ENCODE results near the gene BLCAP. TPM values are rescaled to one million over a fixed set of nuclear protein-coding genes. Genes with fewer than 3 reads are reported as not detected.

The BLCAP gene
- polyA plus RNA-seq, 10 donors, result 283 to 491 (median 416) TPM

DNA sequence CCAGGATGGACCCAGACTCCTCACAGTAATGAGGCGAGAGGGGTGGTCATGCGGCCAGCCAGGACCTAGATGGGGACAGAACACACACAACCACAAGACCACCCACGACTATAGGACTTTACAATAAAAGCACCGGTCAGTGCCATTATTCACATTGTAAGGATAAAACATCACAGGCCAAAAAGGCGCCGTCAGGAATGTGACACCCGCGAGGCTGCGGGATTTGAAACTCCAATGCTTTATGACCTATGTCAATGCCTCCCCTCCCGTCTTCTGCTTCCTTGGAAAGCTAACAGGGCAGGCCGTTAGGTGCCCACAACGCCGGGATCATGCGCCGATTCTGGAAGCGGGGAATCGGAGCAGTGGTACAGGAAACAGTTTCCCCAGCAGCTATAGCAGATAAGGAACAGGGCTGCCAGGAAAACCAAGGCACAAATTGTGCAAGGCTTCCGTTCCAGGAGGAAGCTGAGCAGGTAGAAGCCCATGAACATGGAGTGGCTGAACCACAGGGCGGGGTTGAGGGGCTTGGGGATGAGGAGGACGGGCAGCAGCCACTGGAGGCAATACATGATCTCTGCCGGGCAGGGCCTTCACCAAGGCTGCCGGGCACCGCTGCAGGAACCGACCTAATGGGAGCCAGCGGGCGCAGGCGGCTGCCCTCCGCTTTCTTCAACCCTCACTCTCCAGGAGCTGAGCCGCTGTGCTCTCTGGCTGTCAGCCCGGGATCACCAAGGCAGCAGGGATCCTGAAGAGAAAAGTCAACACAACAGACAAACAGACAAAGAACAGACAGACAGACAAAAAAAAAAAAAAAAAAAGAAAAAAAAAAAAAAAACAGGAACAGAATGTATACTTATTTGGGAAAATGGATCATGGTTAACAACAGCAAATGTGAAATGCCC lies 8.8 kb downstream of the BLCAP start:
- DNase-seq, result no peak

GRCh38 chr20:37518059-37518458 lies 9.6 kb downstream of the BLCAP start:
- DNase-seq, result no peak

DNA sequence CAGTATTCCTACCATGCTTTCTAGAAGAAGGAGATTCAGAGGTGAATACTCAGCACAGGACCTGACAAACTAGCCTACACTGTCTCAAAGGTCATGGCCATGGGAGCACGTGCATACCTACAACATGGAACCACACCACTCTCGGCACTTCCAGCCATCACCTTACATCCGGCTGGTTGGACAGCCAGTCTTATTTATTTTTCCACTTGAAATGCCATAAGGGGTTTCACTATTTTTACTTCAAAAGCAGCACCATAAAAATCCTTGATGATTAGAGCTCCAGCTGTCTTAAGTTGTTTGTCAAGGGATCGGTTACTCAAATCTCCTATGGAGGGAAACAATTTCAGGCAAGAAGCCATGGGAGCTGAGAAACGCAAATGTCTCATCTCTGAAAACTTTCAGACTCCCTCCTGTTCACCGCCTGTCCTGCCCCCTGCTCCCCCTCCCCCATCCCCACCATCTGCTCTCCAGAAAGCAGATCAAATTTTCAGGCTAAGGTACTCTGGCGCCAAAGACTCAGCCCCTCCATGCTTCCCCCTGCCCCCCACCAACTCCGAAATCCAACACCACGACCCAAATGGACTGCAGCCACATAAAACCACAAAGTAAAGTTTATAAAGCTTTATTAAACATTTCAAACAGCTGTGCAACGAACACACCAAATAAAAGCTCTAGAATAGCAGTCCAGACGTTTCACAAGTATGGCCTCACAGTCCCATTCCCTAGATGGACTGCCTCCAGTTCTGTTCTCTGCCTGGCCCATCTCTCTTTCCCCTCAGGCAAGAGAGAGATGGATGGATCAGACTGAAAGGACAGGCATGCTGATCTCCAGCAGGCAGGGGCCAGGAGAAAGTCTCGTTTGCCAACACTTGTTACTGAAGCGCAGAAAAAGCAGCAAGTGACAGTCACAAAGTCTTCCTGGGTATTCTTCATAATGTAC lies 10.6 kb downstream of the BLCAP start:
- peak in 2 of 3 donors; percentile 57 to 80 for DNase-seq

DNA sequence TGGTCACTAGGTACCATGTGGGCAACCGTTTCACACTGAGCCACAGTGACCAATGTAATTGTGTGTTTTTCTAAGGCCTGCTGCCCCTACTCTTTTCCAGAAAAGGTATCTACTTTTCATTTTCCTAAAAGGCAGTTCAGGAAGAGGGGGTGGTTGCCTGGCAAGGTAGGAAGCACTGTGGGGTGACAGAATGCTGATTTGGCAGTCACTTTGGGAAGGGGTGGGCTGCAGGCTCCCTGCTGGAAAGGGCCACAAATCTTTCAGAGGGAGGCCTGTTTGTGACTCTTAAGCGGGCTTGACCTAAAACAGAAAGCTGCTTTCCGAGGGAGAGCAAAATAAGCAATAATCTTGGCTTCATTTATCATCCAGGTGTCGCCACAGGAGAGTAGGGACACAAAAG lies 11.8 kb downstream of the BLCAP start:
- DNase-seq, result no peak

- no peak for DNase-seq
These were observed 13.8 kb downstream of the BLCAP start for GRCh38 chr20:37513779-37514359.

- peak in 1 of 3 donors; percentile 81 for DNase-seq
These were observed 15.9 kb downstream of the BLCAP start for GRCh38 chr20:37511610-37512275.

- no peak for DNase-seq
These were observed 17.4 kb downstream of the BLCAP start for GRCh38 chr20:37510226-37510625.

GRCh38 chr20:37506152-37506725 lies 21.4 kb downstream of the BLCAP start:
- DNase-seq, result no peak

GRCh38 chr20:37505263-37506151 lies 22.2 kb downstream of the BLCAP start:
- DNase-seq, result no peak

DNA sequence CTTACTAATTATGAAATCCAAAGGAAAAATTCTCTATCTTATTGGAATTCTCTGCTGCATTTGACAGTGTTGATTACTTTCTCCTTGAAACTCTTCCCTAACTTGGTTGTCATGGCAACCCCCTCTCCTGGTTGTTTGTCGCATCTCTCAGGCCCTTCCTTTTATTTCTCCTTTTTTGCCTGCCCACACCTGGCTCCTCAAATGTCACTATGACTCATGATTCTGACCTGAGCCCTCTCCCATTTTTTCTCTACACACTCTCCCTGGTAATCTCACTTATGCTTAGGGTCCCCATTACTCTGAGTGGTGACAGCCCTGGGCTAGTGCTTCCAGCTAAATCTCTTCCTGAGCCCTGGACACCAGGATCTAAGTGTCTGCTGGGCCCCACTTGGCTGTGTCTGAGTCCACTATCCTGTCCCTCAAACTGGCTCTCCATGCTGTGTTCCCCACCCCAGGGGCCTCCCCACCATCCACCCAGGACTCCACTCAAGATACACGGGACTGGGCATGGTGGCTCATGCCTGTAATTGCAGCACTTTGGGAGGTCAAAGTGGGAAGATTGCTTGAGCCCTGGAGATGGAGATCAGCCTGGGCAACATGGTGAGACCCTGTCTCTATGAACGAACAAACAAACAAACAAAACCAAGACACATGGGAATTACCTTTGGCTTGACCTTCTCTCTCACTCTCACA lies 23.1 kb downstream of the BLCAP start:
- DNase-seq, result no peak

DNA sequence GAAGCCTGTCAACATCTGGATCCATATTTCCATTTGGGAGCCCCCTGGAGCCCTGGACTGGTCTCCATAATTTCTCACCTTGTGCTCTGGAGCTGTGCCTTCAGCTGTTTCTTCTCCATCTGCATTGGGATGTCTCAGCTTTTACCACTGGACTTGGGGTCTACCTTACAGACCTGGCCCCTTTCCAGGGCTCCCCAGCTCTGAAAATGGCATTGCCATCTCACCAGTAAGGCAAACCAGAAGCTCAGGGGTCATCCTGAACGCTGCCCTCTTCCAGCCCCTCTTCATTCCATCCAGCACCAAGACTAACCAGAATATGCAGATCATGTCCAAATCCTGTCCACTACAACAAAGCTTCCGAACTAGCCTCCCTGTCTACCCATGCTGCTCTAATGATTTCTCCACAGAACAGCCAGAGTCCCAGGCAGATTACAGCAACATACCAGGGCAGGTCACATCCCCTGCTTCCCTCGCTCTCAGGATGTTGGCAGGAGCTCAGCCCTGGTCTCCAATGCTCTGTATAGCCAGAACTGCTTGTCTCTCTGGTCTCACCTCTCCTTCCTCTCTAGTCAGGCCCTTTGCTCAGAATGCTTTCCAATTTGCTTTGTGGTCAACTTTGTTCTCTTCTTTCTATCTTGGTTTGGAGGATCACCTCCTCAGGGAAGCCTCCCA lies 24.3 kb downstream of the BLCAP start:
- DNase-seq, result no peak

DNA sequence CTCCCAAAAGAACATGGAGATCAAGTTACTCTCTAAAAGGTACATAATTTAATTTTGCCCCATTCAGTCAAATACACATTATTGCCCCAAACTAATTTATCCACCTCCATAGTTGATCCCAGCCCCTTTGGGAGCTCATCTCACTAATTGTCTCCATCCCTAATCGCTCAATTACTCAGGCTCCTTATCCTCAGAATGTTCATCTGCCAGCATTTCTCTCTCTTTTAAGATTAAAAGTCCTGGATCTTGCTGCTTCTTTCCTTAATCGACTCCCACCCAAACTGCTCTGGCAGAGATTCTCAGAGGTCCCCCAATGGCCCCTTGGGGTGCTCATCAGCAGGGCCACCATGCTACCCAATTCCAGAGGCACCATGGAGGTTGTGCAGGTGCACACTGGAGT lies 25.0 kb downstream of the BLCAP start:
- no peak for DNase-seq

DNA sequence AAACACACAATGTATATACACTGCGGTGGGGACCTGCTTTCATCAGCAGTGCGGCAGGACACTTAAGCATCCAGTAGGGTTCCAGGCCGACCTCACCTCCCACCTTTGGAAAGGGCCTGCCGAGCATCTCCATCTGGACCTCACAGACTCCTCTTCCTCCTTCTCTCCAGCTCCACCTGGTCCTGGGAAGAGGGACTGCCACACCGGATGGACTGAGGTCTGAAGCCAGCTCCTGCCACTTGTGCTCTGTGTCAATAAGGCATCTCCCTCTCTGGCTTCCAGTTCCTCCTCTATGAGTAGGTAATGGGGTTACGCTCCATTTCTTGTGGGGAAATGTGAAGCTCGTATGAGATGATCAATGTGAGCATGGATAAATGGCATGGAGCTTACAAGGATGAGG lies 25.7 kb downstream of the BLCAP start:
- DNase-seq, result no peak

- DNase-seq, result no peak
These were observed 27.4 kb downstream of the BLCAP start for GRCh38 chr20:37500311-37500710.

DNA sequence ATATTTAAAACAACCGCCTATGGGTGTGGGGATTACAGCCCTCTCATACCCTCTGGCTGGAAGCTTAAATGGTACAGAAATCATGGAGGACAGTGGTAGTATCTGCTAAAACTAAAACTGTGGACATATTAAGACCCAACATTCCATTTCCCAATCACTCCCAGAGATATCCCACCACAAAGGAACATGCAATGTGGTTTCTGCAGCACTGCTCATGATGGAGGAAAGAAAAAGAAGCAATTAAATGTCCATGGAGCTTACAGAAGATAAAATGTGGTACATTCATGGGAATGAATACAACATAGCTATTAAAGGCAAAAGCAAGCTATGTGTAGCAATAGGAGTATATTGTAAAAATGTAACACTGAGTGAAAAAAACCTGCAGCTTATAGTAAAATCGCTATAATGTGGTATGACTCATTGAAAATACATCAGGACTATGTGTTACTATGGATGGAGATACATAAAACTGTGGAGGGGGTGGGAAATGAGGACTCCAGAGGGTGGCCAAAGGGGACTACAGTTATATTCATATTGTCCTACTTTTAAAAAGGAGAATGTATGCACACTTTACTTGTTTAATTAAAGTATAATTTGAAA lies 29.5 kb downstream of the BLCAP start:
- DNase-seq, result peak in 1 of 3 donors; percentile 41

DNA sequence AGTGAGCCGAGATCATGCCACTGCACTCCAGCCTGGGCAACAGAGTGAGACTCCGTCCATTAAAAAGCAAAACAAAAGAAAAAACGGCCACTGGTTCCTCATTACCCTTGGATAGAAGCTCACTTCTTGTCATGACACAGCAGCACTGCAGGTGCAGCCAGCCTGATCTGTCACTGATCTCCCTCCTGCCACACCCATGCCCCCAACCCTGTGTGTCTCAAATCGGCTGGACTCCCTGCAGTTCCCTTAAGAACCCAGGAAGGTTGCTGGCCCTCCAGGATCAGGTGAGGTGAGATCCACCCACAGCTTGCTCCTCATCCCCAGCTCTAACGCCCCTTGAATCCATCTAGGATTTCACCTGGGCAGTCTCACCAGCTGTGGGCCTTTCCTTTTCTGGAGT lies 32.9 kb downstream of the BLCAP start:
- no peak for DNase-seq

DNA sequence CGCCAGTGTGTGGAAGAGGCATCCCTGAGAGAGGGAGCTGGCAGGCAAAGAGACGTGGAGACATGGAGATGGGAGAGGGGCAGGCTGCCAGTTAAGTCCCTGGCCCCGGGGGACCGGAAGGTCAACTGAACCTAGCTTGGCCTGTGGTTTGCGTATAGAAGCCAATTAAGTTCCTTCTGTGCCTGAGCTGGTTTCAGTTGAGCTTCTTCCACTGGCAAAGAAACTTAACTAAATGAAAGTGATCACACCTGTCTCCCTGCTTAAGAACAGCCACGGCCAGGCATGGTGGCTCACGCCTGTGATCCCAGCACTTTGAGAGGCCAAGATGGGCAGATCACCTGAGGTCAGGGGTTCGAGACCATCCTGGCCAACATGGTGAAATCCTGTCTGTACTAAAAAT lies 33.4 kb downstream of the BLCAP start:
- no peak for DNase-seq

DNA sequence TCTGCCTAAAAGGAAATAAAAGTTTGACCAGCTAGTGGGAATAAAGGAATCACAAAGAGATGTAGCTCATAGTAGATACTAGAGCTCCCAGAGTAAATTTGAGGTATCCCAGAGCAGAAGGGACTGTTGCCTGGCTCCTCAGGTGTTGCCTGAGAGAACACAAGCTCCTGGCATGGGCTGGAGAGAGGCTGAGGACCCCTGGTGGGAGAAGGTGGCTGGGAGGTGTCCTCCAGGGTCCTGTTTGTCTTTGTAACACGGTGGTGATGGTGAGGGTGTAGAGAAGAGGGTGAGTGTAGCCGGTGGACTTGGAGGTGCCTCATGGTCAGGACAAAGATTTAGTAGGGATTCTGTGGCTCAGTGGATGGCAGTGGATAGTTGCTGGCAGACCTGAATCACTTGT lies 34.7 kb downstream of the BLCAP start:
- DNase-seq, result no peak

Data from muscle of back (tissue), 11 donors.